Body of pancreas (tissue), 4 donors: ENCODE results near the gene DPYD. TPM values are rescaled to one million over a fixed set of nuclear protein-coding genes. Genes with fewer than 3 reads are reported as not detected.

Experiments
- ATAC-seq: fragments of 150-250 bp; one replicate; pipeline ENCODE4 v1.9.1; 2016
- DNase-seq, 4 donors: peaks; one replicate each; pipeline ENCODE4 v3.0.0-alpha.2; 2019
- H3K27ac ChIP-seq, 4 donors: fragments of 200-600 bp; sonication (generic); 1 replicate in 3 of 4; 2 replicates in 1 of 4; pipeline versions ENCODE4 v1.5.1 to v1.6.1; 2016 to 2019; ENCODE audit warnings: mild to moderate bottlenecking in 1 of 4, mixed read lengths in 1 of 4, moderate library complexity in 1 of 4
- H3K27me3 ChIP-seq, 2 donors: fragments of 200-600 bp; sonication (generic); one replicate each; pipeline ENCODE4 v1.6.0; 2016; ENCODE audit warnings: mild to moderate bottlenecking in 1 of 2
- H3K36me3 ChIP-seq, 2 donors: fragments of 200-600 bp; sonication (generic); replicated peaks in 1 of 2; 2 replicates each; pipeline ENCODE4 v1.5.1; 2016; ENCODE audit warnings: low read depth in 2 of 2; ENCODE audit not compliant: insufficient read depth in 1 of 2
- H3K4me1 ChIP-seq: fragments of 200-600 bp; sonication (generic); one replicate; pipeline ENCODE4 v1.6.0; 2016
- H3K4me3 ChIP-seq, 2 donors: fragments of 200-600 bp; sonication (generic); 1 replicate in 1 of 2; 2 replicates in 1 of 2; pipeline ENCODE4 v1.5.1; 2016 to 2019
- H3K9me3 ChIP-seq, 3 donors: fragments of 200-600 bp; sonication (generic); 1 replicate in 2 of 3; 2 replicates in 1 of 3; pipeline ENCODE4 v1.5.1; 2016
- CTCF ChIP-seq, 7 experiments: fragments of 450-650 bp in 4 of 7; fragments of 200-600 bp in 3 of 7; sonication (generic) in 3 of 7; IDR thresholded peaks; one replicate each; pipeline ENCODE4 v1.5.1; 2016 to 2019; ENCODE audit warnings: antibody characterized with exemption in 7 of 7
- POLR2A ChIP-seq, 3 donors: fragments of 450-650 bp; IDR thresholded peaks; one replicate each; pipeline ENCODE4 v1.6.1; 2016; ENCODE audit warnings: antibody characterized with exemption in 3 of 3, mild to moderate bottlenecking in 2 of 3
- WGBS, 2 donors: methylation state at CpG; one replicate each; pipeline ENCODE4 v1.1.5; 2017; 5-methylcytosine and 5-hydroxymethylcytosine counted together
- intact Hi-C: fragments of 100-400 bp; cut with DNase I; formaldehyde crosslinking; loops from one replicate; pipeline ENCODE4 v1.15.1; 2023
- total RNA-seq, 2 donors: library from RNA; depleted of rRNA; stranded (reverse); fragments of >200 nt; gene quantifications; one replicate each; pipeline ENCODE4 v1.1.0, GENCODE V29; 2016

Gene DPYD
- total RNA-seq, 2 donors from 2014 or later: 13.8 to 17.1 TPM

GRCh38 chr1:97551113-97551512 lies 369.7 kb downstream of the DPYD start:
- ATAC-seq: no peak
- Histone ChIP-seq H3K4me1 (no peaks in the 10 kb centered on the region), H3K36me3 (no peaks in the 10 kb centered on the region), H3K4me3 (no peak overlapping the region), H3K27me3 (no peaks in the 10 kb centered on the region), H3K9me3 (no peaks in the 10 kb centered on the region), H3K27ac (no peak overlapping the region)
- no peak for DNase-seq
- TF ChIP-seq POLR2A (IDR thresholded peaks at IDR 0.05) (no peak), CTCF (IDR thresholded peaks at IDR 0.05) (no peak)
- WGBS, 2 donors: 81 to 86% methylated on average over 1 of the region's 1 CpG
- intact Hi-C loops: no loop called here

- intact Hi-C loops: no loop called here
- ATAC-seq: no peak
Observed at GRCh38 chr1:97545446-97545845, 375.4 kb downstream of the DPYD start.

GRCh38 chr1:97540346-97540888 lies 380.4 kb downstream of the DPYD start:
- TF ChIP-seq POLR2A (IDR thresholded peaks at IDR 0.05) (no peak), CTCF (IDR thresholded peaks at IDR 0.05) (no peak)
- no peak overlapping the region for H3K4me3 ChIP-seq
- H3K36me3 ChIP-seq: no peaks in the 10 kb centered on the region
- DNase-seq (no peak), ATAC-seq (no peak)
- no peaks in the 10 kb centered on the region for H3K27me3 ChIP-seq
- H3K27ac ChIP-seq: no peak overlapping the region
- intact Hi-C loops: no loop called here
- no peaks in the 10 kb centered on the region for H3K9me3 ChIP-seq
- no peaks in the 10 kb centered on the region for H3K4me1 ChIP-seq
- WGBS, 2 donors: 62 to 65% methylated on average over 6 of the region's 6 CpGs

More at GRCh38 chr1:97545446-97545845, 375.4 kb downstream of the DPYD start:
- Histone ChIP-seq H3K4me1 (no peaks in the 10 kb centered on the region), H3K27ac (no peak overlapping the region), H3K9me3 (no peaks in the 10 kb centered on the region), H3K36me3 (no peaks in the 10 kb centered on the region), H3K4me3 (no peak overlapping the region), H3K27me3 (no peaks in the 10 kb centered on the region)
- DNase-seq: no peak
- no peak for TF ChIP-seq POLR2A (IDR thresholded peaks at IDR 0.05)
- TF ChIP-seq CTCF (IDR thresholded peaks at IDR 0.05): no peak
- WGBS, 2 donors: 75 to 77% methylated on average over 4 of the region's 4 CpGs

- H3K4me1 ChIP-seq: no peaks in the 10 kb centered on the region
- 92 to 95% methylated on average over 2 of the region's 2 CpGs for WGBS, 2 donors
- H3K27ac ChIP-seq: no peak overlapping the region
- no peaks in the 10 kb centered on the region for H3K36me3 ChIP-seq
- TF ChIP-seq POLR2A (IDR thresholded peaks at IDR 0.05) (no peak), CTCF (IDR thresholded peaks at IDR 0.05) (no peak)
- no peak overlapping the region for H3K4me3 ChIP-seq
- DNase-seq (no peak), ATAC-seq (no peak)
- no peaks in the 10 kb centered on the region for H3K9me3 ChIP-seq
- intact Hi-C loops: no loop called here
- H3K27me3 ChIP-seq: no peaks in the 10 kb centered on the region
Observed at GRCh38 chr1:97538113-97538512, 382.7 kb downstream of the DPYD start.

- Histone ChIP-seq H3K27me3 (no peaks in the 10 kb centered on the region), H3K4me1 (peaks cover 4% of the 10 kb centered on the region), H3K27ac (no peak overlapping the region), H3K4me3 (no peak overlapping the region), H3K36me3 (no peaks in the 10 kb centered on the region), H3K9me3 (no peaks in the 10 kb centered on the region)
- WGBS, 2 donors: 43 to 48% methylated on average over 2 of the region's 2 CpGs
- intact Hi-C loops: no loop called here
- no peak for ATAC-seq
- TF ChIP-seq POLR2A (IDR thresholded peaks at IDR 0.05) (no peak), CTCF (IDR thresholded peaks at IDR 0.05) (no peak)
- no peak for DNase-seq
Observed at GRCh38 chr1:97533358-97533757, 387.5 kb downstream of the DPYD start.
